GM12878 (cell line): ENCODE results near the gene INO80C. TPM values are rescaled to one million over a fixed set of nuclear protein-coding genes. Genes with fewer than 3 reads are reported as not detected.
A peak's percentile ranks its signal among the peaks of the same experiment; 100 is the strongest.

Experiments
- ATAC-seq: fragments of 200-7000 bp; cut with Tn5 transposase; 3 replicates; pipeline ENCODE4 v1.9.1; 2020; ENCODE audit warnings: mild to moderate bottlenecking, moderate library complexity
- BruUV-seq: library from RNA; stranded (reverse); fragments of 400-500 nt; replicated peaks from 2 replicates; lab custom pipeline; 2021; lab: Mats Ljungman, UMichigan
- CTCF ChIA-PET: fragments of 300-600 bp; sonication (Branson Sonifier 250); formaldehyde crosslinking; extraction: SDS; loops from one replicate; lab custom pipeline; 2021; ENCODE audit warnings: inconsistent platforms; lab: Yijun Ruan, JAX
- POLR2A ChIA-PET: fragments of 350-600 bp; formaldehyde crosslinking; extraction: SDS; loops from one replicate; lab custom pipeline; 2021; ENCODE audit warnings: inconsistent platforms; lab: Charles Lee
- RAD21 ChIA-PET: fragments of 300-600 bp; sonication (Branson Sonifier 250); formaldehyde crosslinking; loops from one replicate; lab custom pipeline; 2023; ENCODE audit warnings: antibody characterized with exemption; ENCODE audit not compliant: unreplicated experiment; lab: Charles Lee
- SMC1A ChIA-PET: fragments of 300-600 bp; sonication (Branson Sonifier 250); formaldehyde crosslinking; loops from one replicate; lab custom pipeline; 2023; ENCODE audit not compliant: unreplicated experiment, uncharacterized antibody; lab: Charles Lee
- DNase-seq: peaks from one replicate; pipeline ENCODE4 v3.0.0-alpha.2; 2011; ENCODE audit warnings: low read depth, low spot score
- FAIRE-seq: peaks from 3 replicates; lab custom pipeline; 2011; peaks lifted over from hg19 to GRCh38; lab: Jason Lieb, UNC
- H2AFZ ChIP-seq: 2 replicates; pipeline ENCODE4 v1.6.0; 2011; ENCODE audit warnings: low read depth, low read length, control low read depth; ENCODE audit not compliant: control insufficient read depth
- H3K27ac ChIP-seq: 2 replicates; pipeline ENCODE4 v1.5.1; 2011; ENCODE audit warnings: control low read depth; ENCODE audit not compliant: control insufficient read depth, insufficient read depth
- H3K27me3 ChIP-seq, 2 experiments: replicated peaks in 1 of 2; 2 replicates each; pipeline versions ENCODE4 v1.6.0 to v1.6.1; 2011; ENCODE audit warnings: low read length in 1 of 2; ENCODE audit not compliant: control insufficient read depth in 2 of 2, insufficient read depth in 2 of 2
- H3K36me3 ChIP-seq, 2 experiments: 2 replicates each; pipeline ENCODE4 v1.5.1; 2011; ENCODE audit warnings: low read length in 1 of 2; ENCODE audit not compliant: control insufficient read depth in 2 of 2, insufficient read depth in 2 of 2
- H3K4me1 ChIP-seq: 2 replicates; pipeline ENCODE4 v1.6.1; 2011; ENCODE audit warnings: mild to moderate bottlenecking, low read length, moderate library complexity, mixed read lengths; ENCODE audit not compliant: control insufficient read depth, insufficient read depth
- H3K4me2 ChIP-seq: 2 replicates; pipeline ENCODE4 v1.6.0; 2011; ENCODE audit warnings: control low read depth; ENCODE audit not compliant: control insufficient read depth, insufficient read depth
- H3K4me3 ChIP-seq: fragments of 200-600 bp; sonication (generic); 2 replicates; pipeline ENCODE4 v1.5.1; 2016
- H3K79me2 ChIP-seq: 2 replicates; pipeline ENCODE4 v1.6.0; 2011; ENCODE audit warnings: low read length; ENCODE audit not compliant: control insufficient read depth, insufficient read depth
- H3K9ac ChIP-seq: 2 replicates; pipeline ENCODE4 v1.8.0; 2011; ENCODE audit warnings: low read length, control low read depth, mixed read lengths; ENCODE audit not compliant: control insufficient read depth, insufficient read depth
- H3K9me3 ChIP-seq: replicated peaks from 3 replicates; pipeline ENCODE4 v1.5.1; 2011; ENCODE audit warnings: mild to moderate bottlenecking, low read length; ENCODE audit not compliant: control insufficient read depth, insufficient read depth
- H4K20me1 ChIP-seq: 2 replicates; pipeline ENCODE4 v1.6.0; 2011; ENCODE audit not compliant: control insufficient read depth, insufficient read depth
- CBX5 ChIP-seq: sonication (generic); IDR thresholded peaks from 2 replicates; pipeline ENCODE4 v1.6.1; 2016; ENCODE audit warnings: low read depth, moderate library complexity, mild to moderate bottlenecking, inconsistent platforms
- NFYB ChIP-seq: IDR thresholded peaks from 2 replicates; pipeline ENCODE4 v1.6.1; 2011; ENCODE audit warnings: low read depth, mild to moderate bottlenecking, low read length, improper control_type of control experiment, moderate library complexity; ENCODE audit not compliant: insufficient read depth
- PAX8 ChIP-seq: fragments of 450-650 bp; IDR thresholded peaks from 2 replicates; pipeline ENCODE4 v1.6.1; 2017; ENCODE audit warnings: mild to moderate bottlenecking, moderate library complexity
- WGBS: methylation state at CpG from one replicate; pipeline ENCODE4 v1.1.6; 2016; ENCODE audit warnings: low lambda C conversion rate; ENCODE audit not compliant: insufficient replicate concordance, insufficient coverage; ENCODE audit errors: missing lambda C conversion rate; 5-methylcytosine and 5-hydroxymethylcytosine counted together
- in situ Hi-C: fragments of 300-500 bp; cut with MboI; formaldehyde crosslinking; loops from 9 replicates; pipeline ENCODE4 v1.14.3; 2018; ENCODE audit warnings: mixed read lengths
- intact Hi-C: fragments of 100-400 bp; cut with micrococcal nuclease; formaldehyde crosslinking; loops from one replicate; pipeline ENCODE4 v1.14.2; 2022; ENCODE audit not compliant: unreplicated experiment
- polyA plus RNA-seq, 11 experiments: library from polyadenylated mRNA; depleted of rRNA in 4 of 11; unstranded in 6 of 11; stranded (reverse) in 5 of 11; fragments of >200 nt; fragmentation: Nextera tagmentation in 4 of 11; fragmentation: Illumina TruSeq in 1 of 11; extraction: Ambion mirVana in 4 of 11; extraction: Trizol in 1 of 11; gene quantifications; 1 replicate in 1 of 11; 2 replicates in 10 of 11; pipeline versions ENCODE4 v1.2.1 to v1.2.3, GENCODE V29; 2011 to 2016; ENCODE audit warnings: inconsistent platforms in 2 of 11, missing spikeins in 2 of 11, low read depth in 1 of 11
- total RNA-seq, 4 experiments: library from RNA; depleted of rRNA in 3 of 4; stranded (reverse); fragments of >200 nt in 3 of 4; fragmentation: Illumina TruSeq in 1 of 4; extraction: Trizol in 1 of 4; gene quantifications; 2 replicates each; pipeline versions ENCODE4 v1.2.1 to v1.2.3, GENCODE V29; 2013 to 2021

The INO80C gene
- total and polyA plus RNA-seq, 10 of the 15 experiments (the other 5 are each of a cell fraction or from before 2014, with no cell fraction given), result 9.9 to 43.2 (median 30.1) TPM

- no peak overlapping the region for H3K4me2 ChIP-seq
- DNase-seq (no peak), ATAC-seq (0 out of 3 replicates have a peak, but pooled peaks have one; percentile 11), FAIRE-seq (no peak)
- H3K9me3 ChIP-seq, result no peaks in the 10 kb centered on the region
- TF ChIP-seq PAX8, result no peak
- no peak for TF ChIP-seq NFYB
- TF ChIP-seq CBX5, result no peak
- ChIA-PET SMC1A (interaction anchor here (0.8 to 8.1 kb wide), 9 partner anchors 15 to 207 kb away, joined by 3 to 122 read pairs (median 6); partner anchors contain the start of gene INO80C), RAD21 (interaction anchor here (0.7 to 4.9 kb wide), 6 partner anchors 11 to 71 kb away, joined by 3 to 57 read pairs (median 4); partner anchors contain the start of gene INO80C), CTCF (interaction anchor here (0.7 to 3.7 kb wide), 4 partner anchors 11 to 101 kb away, joined by 3 to 13 read pairs (median 4); no protein-coding TSS in a partner anchor), POLR2A (interaction anchor here (0.8 to 8.2 kb wide), 7 partner anchors 7 to 593 kb away, joined by 3 to 106 read pairs (median 5); partner anchors contain the start of gene INO80C)
- no peaks in the 10 kb centered on the region for H4K20me1 ChIP-seq
- WGBS, result 94% methylated on average over 1 of the region's 1 CpG
- in situ Hi-C loops, result no loop called here
- H2AFZ ChIP-seq, result no peak overlapping the region
- H3K4me1 ChIP-seq, result no peaks in the 10 kb centered on the region; the same call in 1 of the 2 replicates
- intact Hi-C loops, result no loop called here
- no TSS peak for BruUV-seq
- no peak overlapping the region for H3K4me3 ChIP-seq
- no peaks in the 10 kb centered on the region; the same call in none of the 2 replicates for H3K79me2 ChIP-seq
- no peaks in the 10 kb centered on the region; a peak in 2 of 4 replicates for H3K36me3 ChIP-seq
- no peak overlapping the region for H3K27ac ChIP-seq
- H3K9ac ChIP-seq, result no peak overlapping the region
- no peaks in the 10 kb centered on the region for H3K27me3 ChIP-seq
Measured at GRCh38 chr18:35479911-35480586, 17.7 kb downstream of the INO80C start.
